ENCODE results near the gene MT1F.
"Not testable (repeated sequence)": the region's sequence is repeated elsewhere in the genome, so short reads cannot be mapped to it uniquely, and the experiment has no call there.

Gene MT1F

GRCh38 chr16:56657555-56658326, at the start of gene MT1F:
TSS of gene MT1F (plus strand) at chr16:56657959. CDS start at chr16:56658059, 100 bp downstream.
- peak; percentile 60 to 69 for DNase-seq (ENCODE audit: low read depth in 2 of 2)

- peak; percentile 92 to 94 for DNase-seq (ENCODE audit: low read depth in 2 of 2)
Measured at GRCh38 chr16:56608043-56608875, 49.5 kb upstream of the MT1F start, which contains the start of gene MT2A. TSS of gene MT2A (plus strand) at chr16:56608584. CDS start at chr16:56608656, 72 bp downstream.

GRCh38 chr16:56608876-56609462, 48.8 kb upstream of the MT1F start:
- no peak for DNase-seq (ENCODE audit: low read depth in 2 of 2)

GRCh38 chr16:56609463-56609921, 48.3 kb upstream of the MT1F start:
- peak; percentile 48 to 63 for DNase-seq (ENCODE audit: low read depth in 2 of 2)

- peak; percentile 70 to 77 for DNase-seq (ENCODE audit: low read depth in 2 of 2)
Measured at GRCh38 chr16:56610017-56610608, 47.6 kb upstream of the MT1F start.

- no peak for DNase-seq (ENCODE audit: low read depth in 2 of 2)
Measured at GRCh38 chr16:56610609-56611111, 47.1 kb upstream of the MT1F start.

GRCh38 chr16:56611281-56611833, 46.4 kb upstream of the MT1F start:
- DNase-seq (ENCODE audit: low read depth in 2 of 2) = no peak

- no peak for DNase-seq (ENCODE audit: low read depth in 2 of 2)
Measured at GRCh38 chr16:56613706-56614105, 44.1 kb upstream of the MT1F start.

- DNase-seq (ENCODE audit: low read depth in 2 of 2) = no peak
Measured at GRCh38 chr16:56614549-56614991, 43.2 kb upstream of the MT1F start.

GRCh38 chr16:56615353-56615752, 42.4 kb upstream of the MT1F start:
- no peak for DNase-seq (ENCODE audit: low read depth in 2 of 2)

GRCh38 chr16:56616608-56617211, 41.0 kb upstream of the MT1F start:
- DNase-seq (ENCODE audit: low read depth in 2 of 2) = no peak

GRCh38 chr16:56617212-56618085, 40.3 kb upstream of the MT1F start:
- peak; percentile 62 to 65 for DNase-seq (ENCODE audit: low read depth in 2 of 2)

- DNase-seq (ENCODE audit: low read depth in 2 of 2) = no peak
Measured at GRCh38 chr16:56618138-56618537, 39.6 kb upstream of the MT1F start.

GRCh38 chr16:56620339-56620897, 37.3 kb upstream of the MT1F start:
- DNase-seq (ENCODE audit: low read depth in 2 of 2) = no peak

GRCh38 chr16:56621665-56622445, 35.9 kb upstream of the MT1F start:
- DNase-seq (ENCODE audit: low read depth in 2 of 2) = not testable (repeated sequence)

- not testable (repeated sequence) for DNase-seq (ENCODE audit: low read depth in 2 of 2)
Measured at GRCh38 chr16:56623184-56623583, 34.6 kb upstream of the MT1F start.

- DNase-seq (ENCODE audit: low read depth in 2 of 2) = no peak
Measured at GRCh38 chr16:56623637-56624036, 34.1 kb upstream of the MT1F start.

- peak; percentile 76 to 78 for DNase-seq (ENCODE audit: low read depth in 2 of 2)
Measured at GRCh38 chr16:56625140-56625942, 32.4 kb upstream of the MT1F start, which contains the start of gene MT1E. TSS of gene MT1E (plus strand) at chr16:56625781. CDS start at chr16:56625852, 71 bp downstream.

Data from stimulated activated CD8-positive, alpha-beta memory T cell treated with anti-CD3 and anti-CD28 coated beads, Interleukin-15, amount 100 ng/mL, for 48 hours (primary cell).